22Rv1 (cell line): ENCODE results near the gene STOM.

ENCODE experiments used
- H3K27ac ChIP-seq: fragments of 450-650 bp; 2 replicates; pipeline ENCODE4 v1.5.1; 2017
- CTCF ChIP-seq: fragments of 450-650 bp; IDR thresholded peaks from 2 replicates; pipeline ENCODE4 v1.5.1; 2017; ENCODE audit warnings: mild to moderate bottlenecking
- ZFX ChIP-seq: fragments of 450-650 bp; IDR thresholded peaks from 2 replicates; pipeline ENCODE4 v1.6.1; 2017; ENCODE audit warnings: antibody characterized with exemption, borderline replicate concordance

Gene STOM

DNA sequence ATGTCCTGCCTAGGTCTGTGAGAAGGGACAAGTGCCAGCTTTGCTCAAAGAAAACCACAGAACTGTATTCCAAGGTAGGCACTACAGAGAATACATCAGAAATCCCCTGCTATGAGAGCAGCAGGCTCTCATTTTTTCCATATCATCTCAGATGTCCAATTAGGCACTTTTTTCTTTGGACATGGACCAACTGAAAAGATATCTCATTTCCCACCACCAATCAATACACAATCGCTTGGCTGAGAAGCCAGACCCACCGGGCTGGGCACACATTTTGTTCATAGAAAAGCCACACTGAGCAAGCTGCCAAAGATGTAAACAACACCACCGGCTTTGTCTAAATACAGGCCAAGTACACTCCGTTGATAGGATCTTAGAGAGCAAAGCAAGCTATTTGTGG is 25.9 kb downstream of the STOM start:
- H3K27ac ChIP-seq, result no peak overlapping the region
- TF ChIP-seq CTCF, result no peak
- no peak for TF ChIP-seq ZFX

- H3K27ac ChIP-seq, result no peak overlapping the region
- TF ChIP-seq ZFX (no peak), CTCF (no peak)
Observed at GRCh38 chr9:121340676-121341392, 29.2 kb downstream of the STOM start.

DNA sequence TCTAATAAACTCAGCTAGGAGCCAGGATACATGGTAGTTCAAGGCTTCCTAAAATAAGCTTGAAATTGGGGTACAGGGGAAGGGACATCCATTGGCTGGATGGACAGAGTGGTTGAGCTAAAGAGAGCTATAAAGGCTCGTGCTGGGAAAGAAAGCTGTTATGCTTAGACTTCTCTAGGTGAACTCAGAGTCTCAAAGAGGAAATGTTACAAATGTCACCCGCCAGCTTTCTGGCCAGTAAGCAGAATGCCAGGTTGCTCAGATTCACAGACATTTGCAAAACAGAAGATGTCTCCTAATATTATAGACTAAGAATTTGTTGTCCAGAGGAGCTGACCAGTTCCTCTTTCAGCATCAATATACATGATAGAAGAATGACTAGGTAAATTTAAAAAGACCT is 30.6 kb downstream of the STOM start:
- no peak overlapping the region for H3K27ac ChIP-seq
- TF ChIP-seq ZFX (no peak), CTCF (no peak)

DNA sequence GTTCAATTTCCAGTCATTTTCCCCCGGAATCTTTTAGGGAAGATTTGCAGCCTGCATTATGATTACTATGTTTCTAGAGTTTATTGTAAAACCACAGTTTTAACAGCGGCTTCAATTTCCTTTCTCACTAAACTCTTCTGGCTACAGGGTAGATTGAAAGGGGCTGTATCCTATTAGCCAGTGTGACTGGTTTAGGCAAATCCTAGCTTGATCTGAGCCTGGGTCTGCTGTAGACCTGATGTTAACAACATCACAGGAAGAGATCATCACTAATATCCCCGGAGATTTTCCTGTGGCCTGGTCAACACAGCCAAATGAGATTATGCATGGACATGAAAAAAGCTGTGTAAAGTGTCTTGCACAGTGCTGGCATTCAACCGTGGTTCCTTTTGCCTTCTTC is 33.4 kb downstream of the STOM start:
- TF ChIP-seq CTCF, result no peak
- H3K27ac ChIP-seq, result no peak overlapping the region

DNA sequence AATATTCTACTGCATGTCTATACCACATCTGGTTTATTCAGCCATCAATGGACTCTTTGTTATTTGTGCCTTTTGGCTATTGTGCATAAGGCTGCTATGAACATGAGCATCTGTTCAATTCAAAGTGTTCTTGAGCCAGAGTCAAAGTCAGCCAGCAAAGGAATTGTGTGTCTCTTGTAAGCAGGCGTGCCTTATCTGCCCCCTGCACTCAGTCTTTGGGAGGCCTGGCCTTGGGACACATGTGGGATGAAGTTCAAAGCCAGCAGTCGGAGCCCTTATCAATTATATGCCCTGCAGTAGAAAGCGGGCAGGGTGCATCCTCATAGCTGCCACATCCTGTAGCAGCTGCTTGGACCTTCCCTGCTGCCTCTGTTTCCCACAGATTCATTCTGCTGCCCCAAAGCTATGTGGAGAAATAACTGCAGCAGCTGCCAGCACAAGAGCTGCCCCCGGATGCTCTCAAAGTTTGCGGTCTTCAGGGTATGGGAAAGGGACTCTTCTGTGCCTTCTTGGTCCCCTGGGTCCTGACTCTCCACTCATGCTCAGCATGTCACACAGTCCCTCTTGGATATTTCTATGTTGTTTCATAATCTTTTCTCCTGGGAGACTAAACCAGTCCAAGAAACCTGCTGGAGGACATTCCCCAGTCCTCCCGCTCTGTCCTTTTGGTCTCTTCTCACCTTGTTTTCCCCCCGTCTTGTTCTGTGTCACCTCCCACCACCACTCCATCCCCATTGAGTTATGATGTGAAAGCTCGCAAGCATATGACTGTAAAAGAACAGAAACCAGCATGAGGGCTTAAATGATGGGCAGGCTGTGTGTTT is 35.9 kb downstream of the STOM start:
- TF ChIP-seq ZFX (no peak), CTCF (no peak)
- no peak overlapping the region for H3K27ac ChIP-seq

- no peak for TF ChIP-seq CTCF
- TF ChIP-seq ZFX, result no peak
- no peak overlapping the region for H3K27ac ChIP-seq
Observed at GRCh38 chr9:121331992-121332685, 37.9 kb downstream of the STOM start.

- H3K27ac ChIP-seq, result no peak overlapping the region
- TF ChIP-seq ZFX, result no peak
- no peak for TF ChIP-seq CTCF
Observed at GRCh38 chr9:121331549-121331948, 38.5 kb downstream of the STOM start.
